K562 (cell line): ENCODE measurements around the gene KIAA2012. TPM values are rescaled to one million over a fixed set of nuclear protein-coding genes. Genes with fewer than 3 reads are reported as not detected.

ENCODE experiments used
- ATAC-seq: fragments of 200-7000 bp; cut with Tn5 transposase; 3 replicates; pipeline ENCODE4 v1.9.1; 2020; ENCODE audit warnings: moderate library complexity
- BruUV-seq: library from RNA; stranded (reverse); fragments of 400-500 nt; replicated peaks from 2 replicates; lab custom pipeline; 2021; lab: Mats Ljungman, UMichigan
- CTCF ChIA-PET: fragments of 300-600 bp; formaldehyde crosslinking; extraction: SDS; loops from one replicate; lab custom pipeline; 2021; ENCODE audit warnings: low intra/inter-chr PET ratio; lab: Yijun Ruan, JAX
- POLR2A ChIA-PET: fragments of 300-600, 350-650 bp; sonication (Branson Sonifier 250); formaldehyde crosslinking; extraction: SDS; loops from one replicate; lab custom pipeline; 2021; ENCODE audit warnings: antibody characterized with exemption, inconsistent platforms; lab: Yijun Ruan, JAX
- DNase-seq, 4 experiments: peaks; one replicate each; pipeline versions ENCODE4 v3.0.0 to v3.0.0-alpha.2; 2011 to 2018; ENCODE audit warnings: low spot score in 3 of 4, mixed read lengths in 3 of 4; ENCODE audit errors: extremely low read depth in 1 of 4
- FAIRE-seq: peaks from 2 replicates; lab custom pipeline; 2011; peaks lifted over from hg19 to GRCh38; lab: Jason Lieb, UNC
- H2AFZ ChIP-seq: 2 replicates; pipeline ENCODE4 v1.6.0; 2011; ENCODE audit warnings: low read depth, low read length, control low read depth, inconsistent platforms
- H3K27ac ChIP-seq: fragments of 200-600 bp; 3 replicates; pipeline ENCODE4 v1.8.0; 2011; ENCODE audit warnings: low read depth, mild to moderate bottlenecking, control low read depth, inconsistent platforms, low read length, moderate library complexity, mixed read lengths; ENCODE audit errors: extremely low read depth
- H3K27me3 ChIP-seq, 2 experiments: fragments of 300-600 bp in 1 of 2; 2 replicates in 1 of 2; 3 replicates in 1 of 2; pipeline versions ENCODE4 v1.6.0 to v1.8.0; 2011; ENCODE audit warnings: inconsistent platforms in 2 of 2, low read length in 2 of 2, mild to moderate bottlenecking in 1 of 2, mixed read lengths in 1 of 2, moderate library complexity in 1 of 2; ENCODE audit not compliant: control insufficient read depth in 2 of 2, insufficient read depth in 2 of 2
- H3K36me3 ChIP-seq: fragments of 300-600 bp; 3 replicates; pipeline ENCODE4 v1.8.0; 2011; ENCODE audit warnings: mild to moderate bottlenecking, low read length, inconsistent platforms; ENCODE audit not compliant: control insufficient read depth, insufficient read depth
- H3K4me1 ChIP-seq, 2 experiments: fragments of 200-600 bp in 1 of 2; replicated peaks in 1 of 2; 2 replicates in 1 of 2; 3 replicates in 1 of 2; pipeline versions ENCODE4 v1.5.1 to v1.8.0; 2011; ENCODE audit warnings: inconsistent platforms in 2 of 2, low read length in 2 of 2, mild to moderate bottlenecking in 1 of 2, mixed read lengths in 1 of 2, moderate library complexity in 1 of 2; ENCODE audit not compliant: control insufficient read depth in 2 of 2, insufficient read depth in 2 of 2
- H3K4me2 ChIP-seq: 2 replicates; pipeline ENCODE4 v1.6.1; 2011; ENCODE audit warnings: low read length, control low read depth, inconsistent platforms, mixed read lengths; ENCODE audit not compliant: insufficient read depth
- H3K4me3 ChIP-seq: fragments of 200-600 bp; sonication (generic), shearing (Covaris generic); 2 replicates; pipeline ENCODE4 v1.5.1; 2016; ENCODE audit warnings: control low read depth, inconsistent platforms
- H3K79me2 ChIP-seq: fragments of 200-600 bp; 3 replicates; pipeline ENCODE4 v1.8.0; 2011; ENCODE audit warnings: low read length, inconsistent platforms; ENCODE audit not compliant: control insufficient read depth, insufficient read depth
- H3K9ac ChIP-seq, 2 experiments: 2 replicates each; pipeline versions ENCODE4 v1.6.0 to v1.6.1; 2011; ENCODE audit warnings: low read depth in 2 of 2, low read length in 2 of 2, control low read depth in 1 of 2, inconsistent platforms in 1 of 2, mild to moderate bottlenecking in 1 of 2, mixed read lengths in 1 of 2; ENCODE audit not compliant: insufficient read depth in 1 of 2
- H3K9me1 ChIP-seq: one replicate; pipeline ENCODE4 v1.6.0; 2011; ENCODE audit warnings: inconsistent platforms, mild to moderate bottlenecking, low read length, moderate library complexity; ENCODE audit not compliant: control insufficient read depth, insufficient read depth
- H3K9me3 ChIP-seq: replicated peaks from 2 replicates; pipeline ENCODE4 v1.5.1; 2011; ENCODE audit warnings: low read depth, low read length, inconsistent platforms; ENCODE audit not compliant: control insufficient read depth, insufficient read depth
- H4K20me1 ChIP-seq: replicated peaks from 2 replicates; pipeline ENCODE4 v1.6.1; 2011; ENCODE audit warnings: low read length, inconsistent platforms, mixed read lengths; ENCODE audit not compliant: control insufficient read depth, insufficient read depth
- ASH1L ChIP-seq: fragments of 450-650 bp; IDR thresholded peaks from 2 replicates; pipeline ENCODE4 v1.6.1; 2018; ENCODE audit warnings: borderline replicate concordance, mild to moderate bottlenecking, low read depth; ENCODE audit not compliant: partially characterized antibody
- C11orf30 ChIP-seq: fragments of 450-650 bp; IDR thresholded peaks from 2 replicates; pipeline ENCODE4 v1.6.1; 2016; ENCODE audit warnings: low read depth, mild to moderate bottlenecking
- CREBBP ChIP-seq: IDR thresholded peaks from one replicate; pipeline ENCODE4 v1.6.1; 2012; ENCODE audit warnings: low read depth, mild to moderate bottlenecking, control low read depth, inconsistent platforms, low read length
- HLTF ChIP-seq: fragments of 450-650 bp; IDR thresholded peaks from 2 replicates; pipeline ENCODE4 v1.6.1; 2016
- MAFG ChIP-seq: fragments of 450-650 bp; conservative IDR thresholded peaks from 2 replicates; pipeline ENCODE4 v1.6.1; 2016; ENCODE audit warnings: missing genetic modification characterization, missing compliant biosample characterization
- MBD1 ChIP-seq: fragments of 250-450 bp; sonication (Bioruptor Pico); IDR thresholded peaks from 2 replicates; pipeline ENCODE4 v1.8.0; 2022; ENCODE audit warnings: inconsistent platforms
- NCOA6 ChIP-seq: fragments of 450-650 bp; IDR thresholded peaks from 2 replicates; pipeline ENCODE4 v1.6.1; 2017; ENCODE audit warnings: mild to moderate bottlenecking
- PHB2 ChIP-seq: fragments of 450-650 bp; IDR thresholded peaks from 2 replicates; pipeline ENCODE4 v1.6.1; 2017; ENCODE audit warnings: low read depth
- PHF8 ChIP-seq: fragments of 200-600 bp; sonication (generic); IDR thresholded peaks from 2 replicates; pipeline ENCODE4 v1.6.1; 2012; ENCODE audit warnings: mixed run types, mild to moderate bottlenecking, inconsistent platforms, low read length, moderate library complexity, borderline replicate concordance
- PPARD ChIP-seq: fragments of 250-450 bp; sonication (Bioruptor Pico); IDR thresholded peaks from 2 replicates; pipeline ENCODE4 v1.8.0; 2022; ENCODE audit warnings: inconsistent platforms, mild to moderate bottlenecking, moderate library complexity
- RFX1 ChIP-seq: fragments of 450-650 bp; IDR thresholded peaks from 2 replicates; pipeline ENCODE4 v1.6.1; 2016; ENCODE audit warnings: mild to moderate bottlenecking, moderate library complexity
- whole genome bisulfite sequencing: fragments of 100-300 bp; shearing (Covaris generic); methylation state at CpG from one replicate; pipeline ENCODE4 v1.1.6; 2016; ENCODE audit warnings: low coverage, mixed read lengths; ENCODE audit not compliant: insufficient coverage; ENCODE audit errors: missing lambda C conversion rate; 5-methylcytosine and 5-hydroxymethylcytosine counted together
- in situ Hi-C: fragments of 300-500 bp; cut with MboI; formaldehyde crosslinking; loops from 4 replicates; pipeline ENCODE4 v1.15.0; 2018; ENCODE audit warnings: inconsistent platforms, mixed read lengths
- intact Hi-C: fragments of 100-400 bp; cut with micrococcal nuclease; formaldehyde crosslinking; loops from 2 replicates; pipeline ENCODE4 v1.14.2; 2022
- polyA plus RNA-seq, 8 experiments: library from polyadenylated mRNA; depleted of rRNA in 4 of 8; stranded (reverse) in 5 of 8; unstranded in 3 of 8; fragments of >200 nt; fragmentation: Nextera tagmentation in 2 of 8; fragmentation: Illumina TruSeq in 1 of 8; extraction: Ambion mirVana in 2 of 8; extraction: Trizol in 1 of 8; gene quantifications; 2 replicates each; pipeline versions ENCODE4 v1.2.1 to v1.2.3, GENCODE V29; 2011 to 2014; ENCODE audit warnings: inconsistent platforms in 1 of 8, missing spikeins in 1 of 8
- total RNA-seq, 7 experiments: library from RNA; depleted of rRNA in 6 of 7; stranded (reverse); fragments of >200 nt in 6 of 7; fragmentation: Illumina TruSeq in 2 of 7; extraction: Trizol in 2 of 7; gene quantifications; 2 replicates each; pipeline versions ENCODE4 v1.2.1 to v1.2.3, GENCODE V29; 2011 to 2021; ENCODE audit warnings: low replicate concordance in 1 of 7
- TF ChIP-seq, protein P1 (sequence below): fragments of 250-450 bp; sonication (Bioruptor Pico); IDR thresholded peaks from 2 replicates; pipeline ENCODE4 v1.8.0; 2021; ENCODE audit warnings: borderline replicate concordance, mild to moderate bottlenecking, moderate library complexity; ENCODE audit not compliant: poor library complexity, severe bottlenecking

KIAA2012 gene
- total and polyA plus RNA-seq, 9 of the 15 experiments (the other 6 are each of a cell fraction or from before 2014, with no cell fraction given), result not detected

GRCh38 chr2:202040079-202040844, 32.8 kb upstream of the KIAA2012 start (continued):
- TF ChIP-seq HLTF (no peak), CREBBP (no peak), ASH1L (no peak), C11orf30 (no peak), PPARD (CRISPR knock-in tag) (no peak), RFX1 (no peak)

- DNase-seq (no peak), ATAC-seq (no peak), FAIRE-seq (no peak)
- no peaks in the 10 kb centered on the region for H3K9me3 ChIP-seq
- H3K79me2 ChIP-seq, result no peaks in the 10 kb centered on the region
- H3K9me1 ChIP-seq, result no peaks in the 10 kb centered on the region
- 27% methylated on average over 5 of the region's 5 CpGs for WGBS
- CTCF ChIA-PET, result no interaction called here
- POLR2A ChIA-PET, result no interaction called here
- intact Hi-C loops, result no loop called here
- H3K27me3 ChIP-seq, result peaks cover 0 to 12% of the 10 kb centered on the region in 2 experiments; a peak in 2 of 5 replicates
- no peaks in the 10 kb centered on the region for H3K36me3 ChIP-seq
- no peak overlapping the region for H2AFZ ChIP-seq
- H3K4me2 ChIP-seq, result no peak overlapping the region
- no peak overlapping the region for H3K9ac ChIP-seq
- in situ Hi-C loops, result no loop called here
- TF ChIP-seq NCOA6, result no peak
- no peak for TF ChIP-seq PHB2
- TF ChIP-seq MBD1 (CRISPR knock-in tag), result no peak
- TF ChIP-seq, protein P1, sequence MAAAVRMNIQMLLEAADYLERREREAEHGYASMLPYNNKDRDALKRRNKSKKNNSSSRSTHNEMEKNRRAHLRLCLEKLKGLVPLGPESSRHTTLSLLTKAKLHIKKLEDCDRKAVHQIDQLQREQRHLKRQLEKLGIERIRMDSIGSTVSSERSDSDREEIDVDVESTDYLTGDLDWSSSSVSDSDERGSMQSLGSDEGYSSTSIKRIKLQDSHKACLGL, result no peak
- no peak for TF ChIP-seq PHF8
- no peak for TF ChIP-seq MAFG (tag)
- BruUV-seq, result no TSS peak
- H3K4me1 ChIP-seq, result peaks cover 6 to 8% of the 10 kb centered on the region in 2 experiments; a peak in 4 of 5 replicates
- no peaks in the 10 kb centered on the region for H4K20me1 ChIP-seq
- H3K4me3 ChIP-seq, result no peak overlapping the region
- H3K27ac ChIP-seq, result no peak overlapping the region
Observed at GRCh38 chr2:202042444-202042843, 30.6 kb upstream of the KIAA2012 start.
